ENCODE results near the gene IRF8.

The IRF8 gene

DNA sequence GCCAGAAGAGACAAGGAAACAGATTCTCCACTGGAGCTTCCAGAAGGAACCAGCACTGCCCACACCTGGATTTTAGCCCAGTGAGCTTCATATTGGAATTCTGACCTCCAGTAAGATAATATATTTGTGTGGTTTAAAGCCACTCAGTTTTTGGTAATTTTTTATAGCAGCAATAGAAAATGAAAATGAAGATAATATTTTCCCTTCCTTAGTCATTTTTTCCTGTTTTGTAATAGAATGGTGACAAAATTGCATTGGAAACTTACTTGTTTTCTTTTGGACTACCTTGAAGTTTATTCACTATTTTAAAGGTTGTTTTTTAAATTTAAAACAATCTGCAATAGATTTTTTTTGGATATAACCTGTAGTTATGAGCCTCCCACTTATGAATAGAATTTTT is 29.8 kb upstream of the IRF8 start:
- H3K9ac ChIP-seq (ENCODE audit: low read length): no peak overlapping the region
- H2BK15ac ChIP-seq (ENCODE audit: low read depth, poor library complexity, severe bottlenecking): no peak overlapping the region
- H3K79me1 ChIP-seq (replicated peaks; ENCODE audit: low read length, poor library complexity, severe bottlenecking): no peaks in the 10 kb centered on the region
- no peak overlapping the region for H4K91ac ChIP-seq (ENCODE audit: low read length)
- no peak overlapping the region for H3K4me2 ChIP-seq (ENCODE audit: low read length, poor library complexity, severe bottlenecking)
- no peak overlapping the region for H2AFZ ChIP-seq (ENCODE audit: low read depth, low read length)
- H3K9me3 ChIP-seq (ENCODE audit: control insufficient read depth, low read length): no peaks in the 10 kb centered on the region
- H3K14ac ChIP-seq (ENCODE audit: low read length in 2 of 2): no peak overlapping the region
- no peak overlapping the region for H3K4me3 ChIP-seq (ENCODE audit: insufficient read depth in 1 of 2, low read depth in 1 of 2, low read length in 2 of 2)
- H3K23ac ChIP-seq (ENCODE audit: low read length in 2 of 2): no peak overlapping the region
- no peak overlapping the region for H3K4ac ChIP-seq (ENCODE audit: low read depth in 1 of 2, low read length in 2 of 2)
- no peak overlapping the region for H3K18ac ChIP-seq (ENCODE audit: low read depth in 1 of 2, low read length in 2 of 2)
- no peak overlapping the region for H2BK5ac ChIP-seq (ENCODE audit: low read depth, low read length, poor library complexity, severe bottlenecking)
- H3K4me1 ChIP-seq (ENCODE audit: control insufficient read depth, insufficient read depth, low read depth, low read length): no peaks in the 10 kb centered on the region
- H3K36me3 ChIP-seq (ENCODE audit: control insufficient read depth in 1 of 2, insufficient read depth in 2 of 2, low read depth in 1 of 2, low read length in 2 of 2): no peaks in the 10 kb centered on the region
- no peak for DNase-seq
- no peak overlapping the region for H2BK12ac ChIP-seq (ENCODE audit: low read length in 2 of 2)
- H2BK120ac ChIP-seq (ENCODE audit: low read depth, low read length): no peak overlapping the region
- H2AK5ac ChIP-seq (ENCODE audit: low read length, severe bottlenecking): no peak overlapping the region
- H3K27ac ChIP-seq (ENCODE audit: low read length, poor library complexity, severe bottlenecking): no peak overlapping the region
- H3K27me3 ChIP-seq (ENCODE audit: control insufficient read depth in 1 of 2, insufficient read depth in 1 of 2, low read length in 2 of 2): peaks cover 15 to 53% of the 10 kb centered on the region in 2 experiments
- H4K8ac ChIP-seq (ENCODE audit: low read length): no peak overlapping the region

DNA sequence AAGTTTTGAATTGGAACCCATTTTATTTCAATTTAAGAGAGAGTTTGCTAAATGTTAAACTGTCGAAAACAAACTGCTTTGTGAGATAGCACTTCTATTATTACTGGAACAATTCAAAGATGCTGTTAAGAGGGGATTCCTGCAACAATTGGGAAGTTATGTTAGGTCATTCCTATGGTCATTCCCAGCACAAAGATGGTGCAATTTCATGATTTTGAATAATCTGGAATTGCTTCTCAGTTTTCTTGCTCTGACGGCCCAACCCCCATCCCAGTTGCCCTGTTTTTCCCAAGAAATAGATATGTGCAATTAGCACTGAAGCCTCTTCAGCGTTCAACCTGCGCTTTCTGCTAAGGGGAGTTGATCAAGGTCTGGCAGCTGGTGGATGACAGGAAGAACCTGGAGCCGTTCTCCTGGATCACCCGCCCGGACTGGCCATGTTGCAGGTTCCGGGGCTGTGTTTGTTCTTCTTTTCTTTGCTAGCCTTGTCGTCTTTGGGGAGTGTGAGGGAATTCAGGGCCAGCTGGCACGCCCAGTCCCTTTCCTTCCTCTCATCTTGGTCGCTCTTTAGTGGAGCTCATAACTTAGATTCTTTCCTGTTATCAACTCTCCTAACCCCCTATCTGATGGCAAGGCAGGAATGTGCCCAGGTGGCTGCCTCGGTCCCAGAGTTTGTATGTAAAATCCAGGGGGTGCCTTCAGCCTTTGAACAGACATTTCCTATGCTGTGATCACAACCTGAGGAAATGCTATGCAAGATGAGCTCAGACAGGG is 29.0 kb upstream of the IRF8 start:
- peaks cover 15 to 53% of the 10 kb centered on the region in 2 experiments for H3K27me3 ChIP-seq (ENCODE audit: control insufficient read depth in 1 of 2, insufficient read depth in 1 of 2, low read length in 2 of 2)
- H3K79me1 ChIP-seq (replicated peaks; ENCODE audit: low read length, poor library complexity, severe bottlenecking): no peaks in the 10 kb centered on the region

DNA sequence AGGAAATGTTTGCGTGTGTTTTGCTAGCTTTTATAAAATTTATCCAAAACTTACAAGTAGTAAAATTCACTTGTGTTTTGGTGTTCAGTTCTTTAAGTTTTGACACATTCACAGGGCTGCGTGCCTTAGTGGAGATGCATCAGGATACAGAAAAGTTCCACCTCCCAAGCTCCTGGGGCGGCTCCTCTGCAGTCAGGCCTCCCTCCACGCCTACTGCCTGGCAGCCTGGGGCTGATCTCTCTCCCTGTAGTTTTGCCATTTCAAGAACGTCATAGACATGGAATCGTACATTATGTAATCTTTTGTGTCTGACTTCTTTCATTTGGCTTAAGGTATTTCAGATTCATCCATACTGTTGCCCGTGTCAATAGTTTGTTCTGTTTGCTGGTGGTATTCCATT is 27.2 kb upstream of the IRF8 start:
- no peak overlapping the region for H3K4ac ChIP-seq (ENCODE audit: low read depth in 1 of 2, low read length in 2 of 2)
- no peaks in the 10 kb centered on the region for H3K79me1 ChIP-seq (replicated peaks; ENCODE audit: low read length, poor library complexity, severe bottlenecking)
- H4K8ac ChIP-seq (ENCODE audit: low read length): no peak overlapping the region
- H3K4me1 ChIP-seq (ENCODE audit: control insufficient read depth, insufficient read depth, low read depth, low read length): no peaks in the 10 kb centered on the region
- DNase-seq: no peak
- H4K91ac ChIP-seq (ENCODE audit: low read length): no peak overlapping the region
- no peak overlapping the region for H2BK5ac ChIP-seq (ENCODE audit: low read depth, low read length, poor library complexity, severe bottlenecking)
- no peak overlapping the region for H3K18ac ChIP-seq (ENCODE audit: low read depth in 1 of 2, low read length in 2 of 2)
- no peaks in the 10 kb centered on the region for H3K36me3 ChIP-seq (ENCODE audit: control insufficient read depth in 1 of 2, insufficient read depth in 2 of 2, low read depth in 1 of 2, low read length in 2 of 2)
- WGBS: 85% methylated on average over 6 of the region's 7 CpGs
- H2BK120ac ChIP-seq (ENCODE audit: low read depth, low read length): no peak overlapping the region
- H3K23ac ChIP-seq (ENCODE audit: low read length in 2 of 2): no peak overlapping the region
- no peak overlapping the region for H3K4me3 ChIP-seq (ENCODE audit: insufficient read depth in 1 of 2, low read depth in 1 of 2, low read length in 2 of 2)
- no peak overlapping the region for H3K4me2 ChIP-seq (ENCODE audit: low read length, poor library complexity, severe bottlenecking)
- H3K14ac ChIP-seq (ENCODE audit: low read length in 2 of 2): no peak overlapping the region
- no peak overlapping the region for H3K27ac ChIP-seq (ENCODE audit: low read length, poor library complexity, severe bottlenecking)
- H2BK15ac ChIP-seq (ENCODE audit: low read depth, poor library complexity, severe bottlenecking): no peak overlapping the region
- no peaks in the 10 kb centered on the region for H3K9me3 ChIP-seq (ENCODE audit: control insufficient read depth, low read length)
- peaks cover 15 to 53% of the 10 kb centered on the region in 2 experiments for H3K27me3 ChIP-seq (ENCODE audit: control insufficient read depth in 1 of 2, insufficient read depth in 1 of 2, low read length in 2 of 2)
- no peak overlapping the region for H2BK12ac ChIP-seq (ENCODE audit: low read length in 2 of 2)
- no peak overlapping the region for H2AK5ac ChIP-seq (ENCODE audit: low read length, severe bottlenecking)
- H3K9ac ChIP-seq (ENCODE audit: low read length): no peak overlapping the region
- no peak overlapping the region for H2AFZ ChIP-seq (ENCODE audit: low read depth, low read length)

More for the DNA sequence above, 29.0 kb upstream of the IRF8 start:
- H3K27ac ChIP-seq (ENCODE audit: low read length, poor library complexity, severe bottlenecking): no peak overlapping the region
- no peak overlapping the region for H3K23ac ChIP-seq (ENCODE audit: low read length in 2 of 2)
- no peak overlapping the region for H3K4ac ChIP-seq (ENCODE audit: low read depth in 1 of 2, low read length in 2 of 2)
- 57% methylated on average over 12 of the region's 12 CpGs for WGBS
- H2AK5ac ChIP-seq (ENCODE audit: low read length, severe bottlenecking): no peak overlapping the region
- no peak overlapping the region for H3K4me2 ChIP-seq (ENCODE audit: low read length, poor library complexity, severe bottlenecking)
- H2BK5ac ChIP-seq (ENCODE audit: low read depth, low read length, poor library complexity, severe bottlenecking): no peak overlapping the region
- no peak overlapping the region for H3K18ac ChIP-seq (ENCODE audit: low read depth in 1 of 2, low read length in 2 of 2)
- H2BK120ac ChIP-seq (ENCODE audit: low read depth, low read length): no peak overlapping the region
- no peak overlapping the region for H3K9ac ChIP-seq (ENCODE audit: low read length)
- H3K9me3 ChIP-seq (ENCODE audit: control insufficient read depth, low read length): no peaks in the 10 kb centered on the region
- no peak for DNase-seq
- H3K36me3 ChIP-seq (ENCODE audit: control insufficient read depth in 1 of 2, insufficient read depth in 2 of 2, low read depth in 1 of 2, low read length in 2 of 2): no peaks in the 10 kb centered on the region
- no peak overlapping the region for H4K8ac ChIP-seq (ENCODE audit: low read length)
- no peak overlapping the region for H3K4me3 ChIP-seq (ENCODE audit: insufficient read depth in 1 of 2, low read depth in 1 of 2, low read length in 2 of 2)
- no peak overlapping the region for H2BK15ac ChIP-seq (ENCODE audit: low read depth, poor library complexity, severe bottlenecking)
- H2BK12ac ChIP-seq (ENCODE audit: low read length in 2 of 2): no peak overlapping the region
- no peak overlapping the region for H3K14ac ChIP-seq (ENCODE audit: low read length in 2 of 2)
- H3K4me1 ChIP-seq (ENCODE audit: control insufficient read depth, insufficient read depth, low read depth, low read length): no peaks in the 10 kb centered on the region
- no peak overlapping the region for H4K91ac ChIP-seq (ENCODE audit: low read length)
- no peak overlapping the region for H2AFZ ChIP-seq (ENCODE audit: low read depth, low read length)

DNA sequence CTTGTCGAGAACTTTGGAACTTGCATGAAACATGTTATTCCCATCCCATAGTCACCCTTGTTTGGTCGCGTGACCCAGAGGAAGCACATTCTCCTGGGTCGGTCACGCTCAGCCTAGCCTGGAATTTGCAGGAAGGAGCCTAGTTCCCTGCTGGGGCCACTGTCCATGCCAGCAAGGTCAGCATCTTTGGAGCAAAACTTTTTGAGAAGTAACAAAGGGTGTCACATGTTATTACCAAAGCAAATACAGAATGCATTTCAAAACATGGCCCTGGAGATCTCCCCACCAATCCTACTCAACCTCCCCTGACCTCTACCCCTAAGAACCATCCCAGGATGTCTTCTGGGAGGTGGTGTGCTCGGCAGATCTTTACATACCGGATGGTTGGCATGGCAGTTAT is 26.2 kb upstream of the IRF8 start:
- no peak overlapping the region for H3K4ac ChIP-seq (ENCODE audit: low read depth in 1 of 2, low read length in 2 of 2)
- H3K79me1 ChIP-seq (replicated peaks; ENCODE audit: low read length, poor library complexity, severe bottlenecking): no peaks in the 10 kb centered on the region
- no peaks in the 10 kb centered on the region for H3K9me3 ChIP-seq (ENCODE audit: control insufficient read depth, low read length)
- no peak overlapping the region for H2BK120ac ChIP-seq (ENCODE audit: low read depth, low read length)
- no peak overlapping the region for H2AK5ac ChIP-seq (ENCODE audit: low read length, severe bottlenecking)
- H2BK5ac ChIP-seq (ENCODE audit: low read depth, low read length, poor library complexity, severe bottlenecking): no peak overlapping the region
- no peak overlapping the region for H3K14ac ChIP-seq (ENCODE audit: low read length in 2 of 2)
- no peak overlapping the region for H3K4me3 ChIP-seq (ENCODE audit: insufficient read depth in 1 of 2, low read depth in 1 of 2, low read length in 2 of 2)
- H2AFZ ChIP-seq (ENCODE audit: low read depth, low read length): no peak overlapping the region
- H3K27ac ChIP-seq (ENCODE audit: low read length, poor library complexity, severe bottlenecking): no peak overlapping the region
- 90% methylated on average over 7 of the region's 7 CpGs for WGBS
- H3K23ac ChIP-seq (ENCODE audit: low read length in 2 of 2): no peak overlapping the region
- H2BK12ac ChIP-seq (ENCODE audit: low read length in 2 of 2): no peak overlapping the region
- no peak overlapping the region for H2BK15ac ChIP-seq (ENCODE audit: low read depth, poor library complexity, severe bottlenecking)
- no peak overlapping the region for H3K18ac ChIP-seq (ENCODE audit: low read depth in 1 of 2, low read length in 2 of 2)
- H4K91ac ChIP-seq (ENCODE audit: low read length): no peak overlapping the region
- no peak overlapping the region for H3K9ac ChIP-seq (ENCODE audit: low read length)
- no peak for DNase-seq
- no peak overlapping the region for H4K8ac ChIP-seq (ENCODE audit: low read length)
- peaks cover 12 to 46% of the 10 kb centered on the region in 2 experiments for H3K27me3 ChIP-seq (ENCODE audit: control insufficient read depth in 1 of 2, insufficient read depth in 1 of 2, low read length in 2 of 2)
- H3K36me3 ChIP-seq (ENCODE audit: control insufficient read depth in 1 of 2, insufficient read depth in 2 of 2, low read depth in 1 of 2, low read length in 2 of 2): no peaks in the 10 kb centered on the region
- no peak overlapping the region for H3K4me2 ChIP-seq (ENCODE audit: low read length, poor library complexity, severe bottlenecking)
- H3K4me1 ChIP-seq (ENCODE audit: control insufficient read depth, insufficient read depth, low read depth, low read length): no peaks in the 10 kb centered on the region
